Heart right ventricle (tissue), 16 donors: Measurements from ENCODE around the gene TRABD2B. TPM values are rescaled to one million over a fixed set of nuclear protein-coding genes. Genes with fewer than 3 reads are reported as not detected.

Experiments
- ATAC-seq, 8 donors: fragments of 200-7000 bp; cut with Tn5 transposase; one replicate each; pipeline ENCODE4 v1.9.1; 2020; ENCODE audit warnings: mild to moderate bottlenecking in 8 of 8, moderate library complexity in 8 of 8, moderate number of reproducible peaks in 1 of 8
- DNase-seq, 2 donors: peaks; one replicate each; pipeline ENCODE4 v3.0.0-alpha.2; 2020
- H3K27ac ChIP-seq, 10 donors: fragments of 200-600 bp; sonication (generic) in 2 of 10; one replicate each; pipeline versions ENCODE4 v1.5.0 to v1.8.0; 2020 to 2022; ENCODE audit warnings: mild to moderate bottlenecking in 3 of 10
- H3K27me3 ChIP-seq, 7 donors: fragments of 200-600 bp; one replicate each; pipeline ENCODE4 v1.8.0; 2021 to 2022; ENCODE audit warnings: mild to moderate bottlenecking in 2 of 7
- H3K36me3 ChIP-seq, 9 donors: fragments of 200-600 bp; sonication (generic) in 1 of 9; one replicate each; pipeline versions ENCODE4 v1.5.0 to v1.8.0; 2020 to 2022; ENCODE audit warnings: mild to moderate bottlenecking in 2 of 9
- H3K4me1 ChIP-seq, 9 donors: fragments of 200-600 bp; sonication (generic) in 1 of 9; one replicate each; pipeline versions ENCODE4 v1.5.0 to v1.8.0; 2020 to 2022; ENCODE audit warnings: mild to moderate bottlenecking in 4 of 9
- H3K4me3 ChIP-seq, 10 donors: fragments of 200-600 bp; sonication (generic) in 2 of 10; one replicate each; pipeline versions ENCODE4 v1.5.0 to v1.8.0; 2020 to 2022; ENCODE audit warnings: mild to moderate bottlenecking in 7 of 10, moderate library complexity in 2 of 10
- H3K9me3 ChIP-seq, 11 donors: fragments of 200-600 bp in 10 of 11; sonication (generic) in 2 of 11; one replicate each; pipeline versions ENCODE4 v1.5.0 to v1.8.0; 2013 to 2022; ENCODE audit warnings: mild to moderate bottlenecking in 2 of 11, control low read depth in 1 of 11, moderate library complexity in 1 of 11
- WGBS, 2 donors: extraction: QIAGEN DNeasy Blood & Tissue Kit; methylation state at CpG; one replicate each; pipeline ENCODE4 v1.1.7; 2013; ENCODE audit warnings: inconsistent platforms in 1 of 2; 5-methylcytosine and 5-hydroxymethylcytosine counted together
- intact Hi-C, 10 donors: fragments of 100-400 bp; cut with DNase I; formaldehyde crosslinking; loops; one replicate each; pipeline versions ENCODE4 v1.11.1 to v1.14.2; 2022
- polyA plus RNA-seq, 2 donors: library from polyadenylated mRNA; stranded (reverse); fragments of 200-250 nt; gene quantifications; one replicate each; pipeline ENCODE4 v1.2.3, GENCODE V29; 2013
- total RNA-seq, 10 donors: library from RNA; stranded (reverse); fragmentation: NEBNext Ultra II Directional in 3 of 10; extraction: Animal tissue kit (Norgen Biotek cat#: 25700) in 3 of 10; gene quantifications; one replicate each; pipeline versions ENCODE4 v1.2.1 to v1.2.4, GENCODE V29; 2021 to 2023
- TF ChIP-seq, protein P1 (sequence below), 9 donors: fragments of 200-600 bp; sonication (generic) in 2 of 9; IDR thresholded peaks; one replicate each; pipeline versions ENCODE4 v1.5.0 to v1.8.0; 2021 to 2022; ENCODE audit warnings: antibody characterized with exemption in 9 of 9, mild to moderate bottlenecking in 5 of 9, moderate library complexity in 1 of 9
- donor health status: Arrhythmogenic right ventricular cardiomyopathy.
- donor health status: ischemic (EF 13 %, LVEDD 7.1; RV severe dilation, severe dysfunction).
- donor health status: healthy with polysubstance abuse.
- donor health status: DM: no; HTN: yes; CAD: no.
- donor health status: DM: no; HTN: no; CAD: no.
- donor health status: ischemic (EF 25% LVEDD 6.9; RV normal size, moderate dysfunction).
- donor health status: ischemic (EF 25% LVEDD 5.7; RV mildly dilated, moderate dysfunction).
- donor health status: healthy.
- donor health status: DM: yes; HTN: yes; CAD: no.
- donor health status: Ischemic cardiomyopathy.
- donor health status: ischemic (EF 35%, LVEDD 5.7; RV mildly dilated, moderate dysfunction).
- donor health status: nonischemic (EF 11% LVEDD 7.7; RV severe dilation, severe dysfunction).
- donor health status: DM: yes; HTN: yes; CAD: no.
- donor health status: PGD.
- donor health status: ischemic (EF 29% LVEDD 5.4; RV normal size, mild dysfunction).
- donor health status: nonischemic (EF 23%, LVEDD 6.1; RV moderate dilation, normal function).

TRABD2B gene
- total and polyA plus RNA-seq, 12 donors = 0.21 to 1.1 (median 0.53) TPM

GRCh38 chr1:47725000-47725473 is 272.1 kb downstream of the TRABD2B start:
- WGBS, 2 donors = 3% methylated on average over 45 of the region's 45 CpGs
- DNase-seq = no peak
- Histone ChIP-seq H3K4me1 (peaks cover 0 to 20% (median 16%) of the 10 kb centered on the region in 9 donors), H3K27ac (no peak overlapping the region), H3K36me3 (no peaks in the 10 kb centered on the region), H3K27me3 (peaks cover 5 to 68% (median 54%) of the 10 kb centered on the region in 7 donors), H3K4me3 (peak overlapping the region in 6 of 10 donors; percentile 16 to 39 (median 26)), H3K9me3 (no peaks in the 10 kb centered on the region)
- TF ChIP-seq, protein P1, sequence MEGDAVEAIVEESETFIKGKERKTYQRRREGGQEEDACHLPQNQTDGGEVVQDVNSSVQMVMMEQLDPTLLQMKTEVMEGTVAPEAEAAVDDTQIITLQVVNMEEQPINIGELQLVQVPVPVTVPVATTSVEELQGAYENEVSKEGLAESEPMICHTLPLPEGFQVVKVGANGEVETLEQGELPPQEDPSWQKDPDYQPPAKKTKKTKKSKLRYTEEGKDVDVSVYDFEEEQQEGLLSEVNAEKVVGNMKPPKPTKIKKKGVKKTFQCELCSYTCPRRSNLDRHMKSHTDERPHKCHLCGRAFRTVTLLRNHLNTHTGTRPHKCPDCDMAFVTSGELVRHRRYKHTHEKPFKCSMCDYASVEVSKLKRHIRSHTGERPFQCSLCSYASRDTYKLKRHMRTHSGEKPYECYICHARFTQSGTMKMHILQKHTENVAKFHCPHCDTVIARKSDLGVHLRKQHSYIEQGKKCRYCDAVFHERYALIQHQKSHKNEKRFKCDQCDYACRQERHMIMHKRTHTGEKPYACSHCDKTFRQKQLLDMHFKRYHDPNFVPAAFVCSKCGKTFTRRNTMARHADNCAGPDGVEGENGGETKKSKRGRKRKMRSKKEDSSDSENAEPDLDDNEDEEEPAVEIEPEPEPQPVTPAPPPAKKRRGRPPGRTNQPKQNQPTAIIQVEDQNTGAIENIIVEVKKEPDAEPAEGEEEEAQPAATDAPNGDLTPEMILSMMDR (IDR thresholded peaks at IDR 0.05) = peak in 3 of 9 donors; percentile 12 to 22 (median 22)
- intact Hi-C loops = loop anchor here in 9 of 10 donors (5.0 to 10.0 kb wide), 4 partner anchors 293 to 548 kb away; partner anchors contain the start of gene PDZK1IP1 (in 3 of the 9)
- peak in 3 of 8 donors; percentile 32 to 43 (median 43) for ATAC-seq

- intact Hi-C loops = loop anchor here in 2 of 10 donors (10.0 kb wide), 1 partner anchor 540 kb away; no protein-coding TSS in a partner anchor
- H3K27ac ChIP-seq = no peak overlapping the region
- TF ChIP-seq, protein P1 (IDR thresholded peaks at IDR 0.05) = no peak
- no peaks in the 10 kb centered on the region for H3K9me3 ChIP-seq
- peak overlapping the region in 4 of 10 donors; percentile 16 to 39 (median 26) for H3K4me3 ChIP-seq
- H3K27me3 ChIP-seq = peaks cover 5 to 73% (median 60%) of the 10 kb centered on the region in 7 donors
- ATAC-seq = peak in 1 of 8 donors; percentile 8
- H3K4me1 ChIP-seq = peaks cover 0 to 20% (median 16%) of the 10 kb centered on the region in 9 donors
- DNase-seq = no peak
- WGBS, 2 donors = 72 to 74% methylated on average over 13 of the region's 13 CpGs
- H3K36me3 ChIP-seq = no peaks in the 10 kb centered on the region
Observed at GRCh38 chr1:47724432-47724999, 272.7 kb downstream of the TRABD2B start.

DNA sequence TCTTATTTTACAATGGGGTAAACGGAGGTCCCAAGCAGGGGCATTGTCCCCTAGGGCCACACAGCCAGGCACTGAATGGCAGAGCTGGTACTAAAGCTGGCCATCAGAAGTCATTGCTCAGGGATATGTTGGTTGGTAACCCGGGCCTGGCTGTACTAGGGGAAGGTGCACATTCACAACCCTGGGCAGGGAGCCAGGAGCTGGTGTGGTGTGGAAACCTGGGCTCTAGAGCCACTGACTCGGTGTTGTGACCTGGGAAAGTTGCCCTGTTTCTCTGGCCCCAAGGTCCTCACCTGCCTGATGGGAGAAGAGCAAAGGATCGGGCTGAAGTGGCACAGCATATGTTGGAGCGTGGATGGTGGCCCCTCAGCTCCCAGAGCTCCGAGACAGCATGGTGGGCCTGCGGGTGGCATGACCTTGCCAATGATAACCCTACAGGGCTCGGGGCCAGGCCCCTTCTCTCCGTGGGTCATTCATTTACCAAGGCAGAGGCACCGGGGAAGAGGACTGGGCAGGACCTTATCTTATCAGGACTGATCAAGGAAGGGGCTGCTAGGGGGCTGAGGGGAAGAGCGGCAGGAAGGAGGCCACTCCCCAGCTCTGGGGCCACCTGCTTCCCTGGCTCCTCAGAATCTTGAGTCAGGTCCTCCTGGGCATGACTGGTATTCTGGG is 274.1 kb downstream of the TRABD2B start:
- no peaks in the 10 kb centered on the region for H3K36me3 ChIP-seq
- ATAC-seq (no peak), DNase-seq (no peak)
- no peaks in the 10 kb centered on the region for H3K9me3 ChIP-seq
- H3K4me1 ChIP-seq = peaks cover 0 to 20% (median 16%) of the 10 kb centered on the region in 9 donors
- intact Hi-C loops = loop anchor here in 2 of 10 donors (10.0 kb wide), 1 partner anchor 538 kb away; no protein-coding TSS in a partner anchor
- TF ChIP-seq, protein P1 (IDR thresholded peaks at IDR 0.05) = no peak
- H3K4me3 ChIP-seq = no peak overlapping the region
- 75% methylated on average over 11 of the region's 11 CpGs for WGBS, 2 donors
- peaks cover 5 to 88% (median 72%) of the 10 kb centered on the region in 7 donors for H3K27me3 ChIP-seq
- H3K27ac ChIP-seq = no peak overlapping the region

GRCh38 chr1:47722101-47722500 is 275.1 kb downstream of the TRABD2B start:
- TF ChIP-seq, protein P1 (IDR thresholded peaks at IDR 0.05) = no peak
- H3K27ac ChIP-seq = no peak overlapping the region
- no peaks in the 10 kb centered on the region for H3K36me3 ChIP-seq
- peaks cover 0 to 20% (median 16%) of the 10 kb centered on the region in 9 donors for H3K4me1 ChIP-seq
- WGBS, 2 donors = 93 to 97% methylated on average over 8 of the region's 8 CpGs
- no peak overlapping the region for H3K4me3 ChIP-seq
- peaks cover 5 to 96% (median 73%) of the 10 kb centered on the region in 7 donors for H3K27me3 ChIP-seq
- no peaks in the 10 kb centered on the region for H3K9me3 ChIP-seq
- ATAC-seq = no peak
- DNase-seq = no peak
- intact Hi-C loops = loop anchor here in 2 of 10 donors (10.0 kb wide), 1 partner anchor 537 kb away; no protein-coding TSS in a partner anchor
